ENCODE data around the gene DIP2A.

The DIP2A gene

GRCh38 chr21:46605767-46606426, 147.2 kb downstream of the DIP2A start:
- Histone ChIP-seq H3K9ac (ENCODE audit: low read length) (no peak overlapping the region), H3K4me1 (ENCODE audit: low read length) (no peaks in the 10 kb centered on the region), H3K4me2 (ENCODE audit: low read depth, low read length) (no peak overlapping the region), H2AFZ (ENCODE audit: low read length) (no peak overlapping the region), H4K20me1 (ENCODE audit: insufficient read depth, low read length) (no peaks in the 10 kb centered on the region), H3K27me3 (replicated peaks; ENCODE audit: insufficient read depth, low read length) (peaks cover 12% of the 10 kb centered on the region), H3K79me2 (ENCODE audit: low read length) (no peaks in the 10 kb centered on the region), H3K9me3 (replicated peaks; ENCODE audit: insufficient read depth, low read length) (no peaks in the 10 kb centered on the region), H3K9me2 (replicated peaks; ENCODE audit: insufficient read depth, low read length) (no peaks in the 10 kb centered on the region), H3F3A (ENCODE audit: insufficient read depth, low read length) (no peaks in the 10 kb centered on the region), H3K4me3 (ENCODE audit: low read length) (no peak overlapping the region), H3K36me3 (replicated peaks; ENCODE audit: insufficient read depth, low read length) (no peaks in the 10 kb centered on the region), H3K27ac (ENCODE audit: low read length) (no peak overlapping the region)
- TF ChIP-seq EZH2 (optimal IDR thresholded peaks at IDR 0.05; ENCODE audit: low read depth, low read length): no peak
- TF ChIP-seq EZH2phosphoT487 (IDR thresholded peaks at IDR 0.05; ENCODE audit: low read length): no peak
- TF ChIP-seq, protein P1, sequence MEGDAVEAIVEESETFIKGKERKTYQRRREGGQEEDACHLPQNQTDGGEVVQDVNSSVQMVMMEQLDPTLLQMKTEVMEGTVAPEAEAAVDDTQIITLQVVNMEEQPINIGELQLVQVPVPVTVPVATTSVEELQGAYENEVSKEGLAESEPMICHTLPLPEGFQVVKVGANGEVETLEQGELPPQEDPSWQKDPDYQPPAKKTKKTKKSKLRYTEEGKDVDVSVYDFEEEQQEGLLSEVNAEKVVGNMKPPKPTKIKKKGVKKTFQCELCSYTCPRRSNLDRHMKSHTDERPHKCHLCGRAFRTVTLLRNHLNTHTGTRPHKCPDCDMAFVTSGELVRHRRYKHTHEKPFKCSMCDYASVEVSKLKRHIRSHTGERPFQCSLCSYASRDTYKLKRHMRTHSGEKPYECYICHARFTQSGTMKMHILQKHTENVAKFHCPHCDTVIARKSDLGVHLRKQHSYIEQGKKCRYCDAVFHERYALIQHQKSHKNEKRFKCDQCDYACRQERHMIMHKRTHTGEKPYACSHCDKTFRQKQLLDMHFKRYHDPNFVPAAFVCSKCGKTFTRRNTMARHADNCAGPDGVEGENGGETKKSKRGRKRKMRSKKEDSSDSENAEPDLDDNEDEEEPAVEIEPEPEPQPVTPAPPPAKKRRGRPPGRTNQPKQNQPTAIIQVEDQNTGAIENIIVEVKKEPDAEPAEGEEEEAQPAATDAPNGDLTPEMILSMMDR (IDR thresholded peaks at IDR 0.05; ENCODE audit: low read length): no peak
- no peak for DNase-seq

- no peaks in the 10 kb centered on the region for H3K9me3 ChIP-seq (replicated peaks; ENCODE audit: insufficient read depth, low read length)
- TF ChIP-seq, protein P1 (IDR thresholded peaks at IDR 0.05; ENCODE audit: low read length): no peak
- TF ChIP-seq EZH2phosphoT487 (IDR thresholded peaks at IDR 0.05; ENCODE audit: low read length): no peak
- no peak for TF ChIP-seq EZH2 (optimal IDR thresholded peaks at IDR 0.05; ENCODE audit: low read depth, low read length)
These were observed 147.7 kb downstream of the DIP2A start for GRCh38 chr21:46606427-46606813.

DNA sequence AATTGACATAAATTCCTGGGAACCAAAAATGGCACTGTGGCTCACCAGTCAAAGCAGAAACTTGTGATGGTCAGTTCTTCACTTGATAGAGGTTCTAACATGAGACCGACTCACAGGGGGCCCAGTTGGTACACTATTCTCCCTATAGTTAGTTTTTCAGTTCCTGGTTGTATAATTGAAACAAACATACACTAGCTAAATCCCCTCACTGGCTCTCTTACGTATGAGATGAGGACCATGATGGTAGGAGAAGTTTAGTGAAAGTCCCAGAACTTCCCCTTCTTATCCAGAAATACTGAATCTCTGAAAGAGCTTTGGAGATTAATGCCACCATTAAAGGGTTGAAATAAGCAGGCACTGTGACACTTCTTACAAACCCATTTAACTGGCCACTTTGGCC, 148.9 kb downstream of the DIP2A start:
- Histone ChIP-seq H2AFZ (ENCODE audit: low read length) (no peak overlapping the region), H3K4me1 (ENCODE audit: low read length) (no peaks in the 10 kb centered on the region), H3K27me3 (replicated peaks; ENCODE audit: insufficient read depth, low read length) (peaks cover 12% of the 10 kb centered on the region), H3K4me3 (ENCODE audit: low read length) (no peak overlapping the region), H3K36me3 (replicated peaks; ENCODE audit: insufficient read depth, low read length) (no peaks in the 10 kb centered on the region), H3K9me2 (replicated peaks; ENCODE audit: insufficient read depth, low read length) (no peaks in the 10 kb centered on the region), H3F3A (ENCODE audit: insufficient read depth, low read length) (no peaks in the 10 kb centered on the region), H3K9ac (ENCODE audit: low read length) (no peak overlapping the region), H3K27ac (ENCODE audit: low read length) (no peak overlapping the region), H3K4me2 (ENCODE audit: low read depth, low read length) (no peak overlapping the region), H3K9me3 (replicated peaks; ENCODE audit: insufficient read depth, low read length) (no peaks in the 10 kb centered on the region), H4K20me1 (ENCODE audit: insufficient read depth, low read length) (no peaks in the 10 kb centered on the region), H3K79me2 (ENCODE audit: low read length) (no peaks in the 10 kb centered on the region)
- no peak for TF ChIP-seq EZH2phosphoT487 (IDR thresholded peaks at IDR 0.05; ENCODE audit: low read length)
- TF ChIP-seq, protein P1 (IDR thresholded peaks at IDR 0.05; ENCODE audit: low read length): no peak
- no peak for TF ChIP-seq EZH2 (optimal IDR thresholded peaks at IDR 0.05; ENCODE audit: low read depth, low read length)
- DNase-seq: no peak

More at GRCh38 chr21:46606427-46606813, 147.7 kb downstream of the DIP2A start:
- Histone ChIP-seq H3K27me3 (replicated peaks; ENCODE audit: insufficient read depth, low read length) (peaks cover 12% of the 10 kb centered on the region), H3K27ac (ENCODE audit: low read length) (no peak overlapping the region), H3K4me3 (ENCODE audit: low read length) (no peak overlapping the region), H2AFZ (ENCODE audit: low read length) (no peak overlapping the region), H3F3A (ENCODE audit: insufficient read depth, low read length) (no peaks in the 10 kb centered on the region), H3K9me2 (replicated peaks; ENCODE audit: insufficient read depth, low read length) (no peaks in the 10 kb centered on the region), H3K9ac (ENCODE audit: low read length) (no peak overlapping the region), H3K4me1 (ENCODE audit: low read length) (no peaks in the 10 kb centered on the region), H3K4me2 (ENCODE audit: low read depth, low read length) (no peak overlapping the region), H3K36me3 (replicated peaks; ENCODE audit: insufficient read depth, low read length) (no peaks in the 10 kb centered on the region), H3K79me2 (ENCODE audit: low read length) (no peaks in the 10 kb centered on the region), H4K20me1 (ENCODE audit: insufficient read depth, low read length) (no peaks in the 10 kb centered on the region)
- no peak for DNase-seq

Data from MM.1S (cell line).